Aortic smooth muscle cell (primary cell): ENCODE data around the gene ANKFY1. TPM values are rescaled to one million over a fixed set of nuclear protein-coding genes. Genes with fewer than 3 reads are reported as not detected.

Experiments
- total RNA-seq: library from RNA; depleted of rRNA; stranded (reverse); fragments of >200 nt; gene quantifications from 2 replicates; pipeline ENCODE4 v1.2.3, GENCODE V29; 2014

ANKFY1 gene
- 38.8 and 48.1 TPM in 2 replicates for total RNA-seq

GRCh38 chr17:4263282-4264215 lies at the start of gene ANKFY1:
Gene ANKFY1 (minus strand): TSS chr17:4263979. CDS start chr17:4263941, 38 bp downstream.

Other genes starting within 250 kb of the ANKFY1 start
- 26.3 and 29.1 TPM in 2 replicates for gene ZZEF1, start 120.9 kb downstream of the ANKFY1 start, total RNA-seq
- gene CYB5D2, start 120.8 kb downstream of the ANKFY1 start, total RNA-seq: 38.7 and 39.2 TPM in 2 replicates
- 19.4 and 21.7 TPM in 2 replicates for gene UBE2G1, start 102.7 kb upstream of the ANKFY1 start, total RNA-seq
- gene SPNS3, start 170.0 kb upstream of the ANKFY1 start, total RNA-seq: 0.06 TPM in 1 of 2 replicates, not detected in the other
- 0.19 and 0.66 TPM in 2 replicates for gene SPNS2, start 234.9 kb upstream of the ANKFY1 start, total RNA-seq